Panc1 (cell line): Measurements from ENCODE around the gene ARMC5. TPM values are rescaled to one million over a fixed set of nuclear protein-coding genes. Genes with fewer than 3 reads are reported as not detected.

Source experiments
- ATAC-seq: fragments of 200-7000 bp; cut with Tn5 transposase; 2 replicates; pipeline ENCODE4 v1.9.1; 2020; ENCODE audit warnings: mild to moderate bottlenecking, moderate library complexity
- BruUV-seq: library from RNA; stranded (reverse); fragments of 400-500 nt; replicated peaks from 2 replicates; lab custom pipeline; 2021; lab: Mats Ljungman, UMichigan
- CTCF ChIA-PET: fragments of 300-600 bp; sonication (Branson Sonifier 250); formaldehyde crosslinking; loops from one replicate; lab custom pipeline; 2022; ENCODE audit warnings: antibody characterized with exemption; lab: Charles Lee
- POLR2A ChIA-PET: fragments of 300-600 bp; sonication (Branson Sonifier 250); formaldehyde crosslinking; loops from one replicate; lab custom pipeline; 2022; ENCODE audit warnings: antibody characterized with exemption; lab: Charles Lee
- DNase-seq: peaks from one replicate; pipeline ENCODE4 v3.0.0-alpha.2; 2010; ENCODE audit warnings: low read depth, low spot score
- H3K27ac ChIP-seq: 2 replicates; pipeline ENCODE4 v1.5.1; 2011; ENCODE audit warnings: mild to moderate bottlenecking, low read length, inconsistent platforms
- H3K27me3 ChIP-seq: fragments of 200-500 bp; sonication (Bioruptor generic); 2 replicates; pipeline ENCODE4 v1.6.0; 2014; ENCODE audit warnings: low read length, inconsistent platforms; ENCODE audit not compliant: control insufficient read depth, insufficient read depth
- H3K36me3 ChIP-seq: fragments of 200-500 bp; sonication (Bioruptor generic); 2 replicates; pipeline ENCODE4 v1.5.1; 2014; ENCODE audit warnings: inconsistent platforms, mild to moderate bottlenecking, low read length, moderate library complexity; ENCODE audit not compliant: control insufficient read depth, insufficient read depth
- H3K4me1 ChIP-seq: 2 replicates; pipeline ENCODE4 v1.5.1; 2011; ENCODE audit warnings: inconsistent platforms, mild to moderate bottlenecking, low read length, moderate library complexity; ENCODE audit not compliant: control insufficient read depth, insufficient read depth
- H3K4me3 ChIP-seq, 2 experiments: 2 replicates each; pipeline ENCODE4 v1.5.1; 2011 to 2012; ENCODE audit warnings: low read depth in 2 of 2, low read length in 2 of 2, mild to moderate bottlenecking in 2 of 2, inconsistent platforms in 1 of 2, moderate library complexity in 1 of 2
- H3K9me3 ChIP-seq: fragments of 200-500 bp; sonication (Bioruptor generic); 2 replicates; pipeline ENCODE4 v1.5.1; 2014; ENCODE audit warnings: low read depth, mild to moderate bottlenecking, inconsistent platforms, low read length, moderate library complexity; ENCODE audit not compliant: control insufficient read depth, insufficient read depth
- CTCF ChIP-seq: fragments of 450-650 bp; IDR thresholded peaks from 2 replicates; pipeline ENCODE4 v1.5.1; 2017; ENCODE audit warnings: mild to moderate bottlenecking
- POLR2AphosphoS5 ChIP-seq: IDR thresholded peaks from 2 replicates; pipeline ENCODE4 v1.6.1; 2012; ENCODE audit warnings: mild to moderate bottlenecking, low read depth, low read length, moderate library complexity
- REST ChIP-seq, 2 experiments: IDR thresholded peaks; 2 replicates each; pipeline ENCODE4 v1.6.1; 2011 to 2012; ENCODE audit warnings: low read depth in 2 of 2, control low read depth in 1 of 2, low read length in 1 of 2, mild to moderate bottlenecking in 1 of 2, moderate library complexity in 1 of 2; ENCODE audit not compliant: insufficient read depth in 1 of 2
- SIN3A ChIP-seq: IDR thresholded peaks from 2 replicates; pipeline ENCODE4 v1.6.1; 2012; ENCODE audit warnings: low read depth, mild to moderate bottlenecking, low read length, moderate library complexity, borderline replicate concordance; ENCODE audit not compliant: insufficient read depth
- TCF7L2 ChIP-seq: IDR thresholded peaks from 2 replicates; pipeline ENCODE4 v1.6.1; 2011; ENCODE audit warnings: mild to moderate bottlenecking, low read depth, low read length, inconsistent platforms
- in situ Hi-C: cut with HindIII; loops from 2 replicates; pipeline ENCODE4 v1.10.0; 2016; ENCODE audit warnings: low sequenced_read_pairs, low pct_unique_long_range_greater_than_20kb
- intact Hi-C: fragments of 100-400 bp; cut with micrococcal nuclease; formaldehyde crosslinking; loops from one replicate; pipeline ENCODE4 v1.10.0; 2022; ENCODE audit not compliant: unreplicated experiment
- total RNA-seq: library from RNA; stranded (reverse); gene quantifications from one replicate; pipeline ENCODE4 v1.2.1, GENCODE V29; 2021; ENCODE audit not compliant: unreplicated experiment

ARMC5 gene
- total RNA-seq, 1 experiment from 2014 or later = 19.8 TPM

GRCh38 chr16:31423801-31424200 lies 35.5 kb upstream of the ARMC5 start:
- Histone ChIP-seq H3K9me3 (no peaks in the 10 kb centered on the region), H3K4me3 (no peak overlapping the region), H3K27ac (no peak overlapping the region), H3K4me1 (no peaks in the 10 kb centered on the region), H3K27me3 (no peaks in the 10 kb centered on the region), H3K36me3 (no peaks in the 10 kb centered on the region)
- BruUV-seq = no TSS peak
- DNase-seq (no peak), ATAC-seq (no peak)
- intact Hi-C loops (no loop called here), in situ Hi-C loops (no loop called here)
- CTCF ChIA-PET = interaction anchor here (0.7 kb wide), 1 partner anchor 243 kb away, joined by 4 read pairs; no protein-coding TSS in a partner anchor
- TF ChIP-seq SIN3A (no peak), POLR2AphosphoS5 (no peak), REST (IDR thresholded peaks at IDR 0.05; ENCODE audit: insufficient read depth in 1 of 2, low read depth in 2 of 2, low read length in 1 of 2) (no peak), TCF7L2 (no peak), CTCF (no peak)
- POLR2A ChIA-PET = no interaction called here

- ChIA-PET POLR2A (no interaction called here), CTCF (interaction anchor here (0.6 to 0.7 kb wide), 2 partner anchors 440 to 486 kb away, joined by 3 to 4 read pairs; no protein-coding TSS in a partner anchor)
- in situ Hi-C loops (no loop called here), intact Hi-C loops (no loop called here)
- TF ChIP-seq REST (IDR thresholded peaks at IDR 0.05; ENCODE audit: insufficient read depth in 1 of 2, low read depth in 2 of 2, low read length in 1 of 2) (no peak), CTCF (no peak), SIN3A (no peak), POLR2AphosphoS5 (no peak), TCF7L2 (no peak)
- Histone ChIP-seq H3K4me1 (no peaks in the 10 kb centered on the region), H3K27ac (peak overlapping the region; percentile 34; the same call in 1 of the 2 replicates), H3K9me3 (no peaks in the 10 kb centered on the region), H3K36me3 (no peaks in the 10 kb centered on the region), H3K27me3 (no peaks in the 10 kb centered on the region), H3K4me3 (peak overlapping the region; percentile 32 to 40)
- ATAC-seq (peak; percentile 62), DNase-seq (no peak)
- no TSS peak for BruUV-seq
Measured at GRCh38 chr16:31427441-31428278, 31.6 kb upstream of the ARMC5 start.
